Medulla oblongata (tissue), 1 donor: ENCODE results near the gene SYT2.
"Not testable (repeated sequence)": the region's sequence is repeated elsewhere in the genome, so short reads cannot be mapped to it uniquely, and the experiment has no call there.

ENCODE experiments used
- DNase-seq: peaks from one replicate; pipeline ENCODE4 v3.0.0-alpha.2; 2015; ENCODE audit errors: extremely low spot score

Gene SYT2

DNA sequence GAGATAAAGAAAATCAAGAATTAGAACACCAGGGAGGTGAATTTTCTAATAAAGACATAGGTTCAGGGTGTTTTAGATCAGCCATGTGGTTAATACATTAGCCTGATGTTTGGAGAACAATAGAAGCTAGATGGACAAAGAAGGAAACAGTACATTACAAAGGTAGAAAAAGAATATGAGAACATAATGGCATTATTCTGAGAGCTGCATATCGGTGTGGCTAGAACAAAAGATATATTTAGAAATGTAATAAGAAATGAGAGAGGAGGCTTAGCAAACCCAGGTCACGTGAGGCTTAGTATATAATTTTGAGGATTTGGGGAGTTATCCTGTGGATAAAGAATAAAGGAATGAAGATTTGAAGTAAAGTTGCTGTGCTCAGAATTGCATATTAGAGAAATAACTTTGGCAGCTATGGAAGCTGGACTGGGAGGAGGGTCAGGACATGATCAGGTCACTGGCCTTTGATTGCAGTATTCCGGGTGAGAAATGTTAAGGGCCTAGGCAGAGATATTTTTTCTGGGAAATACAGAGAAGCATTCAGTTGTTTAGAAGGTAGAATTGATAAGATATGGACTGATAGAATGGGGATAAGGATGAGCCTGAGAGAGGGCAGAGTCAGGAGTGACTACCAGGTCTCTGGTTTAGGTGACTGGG, 164.5 kb downstream of the SYT2 start:
- not testable (repeated sequence) for DNase-seq

DNA sequence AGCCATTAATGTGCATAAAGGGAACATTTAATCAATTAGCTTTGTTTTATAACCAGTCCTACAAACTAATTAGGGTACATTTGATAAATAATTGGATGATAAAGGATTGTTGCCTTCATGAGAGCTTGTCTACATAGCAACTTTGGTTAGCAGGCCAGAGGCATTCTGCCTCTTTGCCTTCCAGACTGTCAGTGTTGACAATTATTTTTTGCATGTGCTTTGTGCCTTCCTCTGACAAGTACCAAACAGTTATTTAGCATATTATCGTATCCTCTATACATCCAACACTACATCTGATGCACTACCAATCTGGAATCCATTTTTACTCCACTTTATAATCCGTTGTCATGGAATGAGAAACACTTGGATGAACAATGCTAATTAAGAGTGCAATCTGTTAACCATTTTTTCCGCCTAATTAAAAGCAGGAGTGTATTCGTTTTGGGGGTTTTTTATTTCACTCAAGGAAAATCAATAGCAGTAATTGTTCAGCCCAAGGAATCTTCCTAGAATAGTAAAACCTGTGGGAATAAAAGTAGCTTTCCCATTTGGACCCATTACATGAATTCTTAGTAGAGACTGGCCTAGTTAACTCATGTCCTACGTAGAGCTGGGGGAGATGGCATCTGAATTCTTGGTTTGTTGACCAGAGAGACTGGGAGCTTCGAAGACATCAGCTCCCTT, 165.3 kb downstream of the SYT2 start:
- not testable (repeated sequence) for DNase-seq

DNA sequence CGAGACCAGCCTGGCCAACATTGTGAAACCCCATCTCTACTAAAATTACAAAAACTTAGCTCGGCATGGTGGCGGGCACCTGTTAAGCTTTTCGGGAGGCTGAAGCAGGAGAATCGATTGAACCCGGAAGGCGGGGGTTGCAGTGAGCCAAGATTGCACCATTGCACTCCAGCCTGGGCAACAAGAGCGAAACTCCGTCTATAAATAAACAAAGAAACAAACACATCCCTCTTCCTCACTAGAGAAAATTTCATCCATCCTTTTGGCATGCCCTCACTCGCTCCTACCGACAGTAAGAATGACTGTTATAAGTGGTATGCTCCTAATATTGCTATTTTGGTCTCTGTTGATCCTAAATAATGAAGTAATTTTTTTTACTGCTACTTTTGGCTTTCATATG, 166.7 kb downstream of the SYT2 start:
- DNase-seq: not testable (repeated sequence)

DNA sequence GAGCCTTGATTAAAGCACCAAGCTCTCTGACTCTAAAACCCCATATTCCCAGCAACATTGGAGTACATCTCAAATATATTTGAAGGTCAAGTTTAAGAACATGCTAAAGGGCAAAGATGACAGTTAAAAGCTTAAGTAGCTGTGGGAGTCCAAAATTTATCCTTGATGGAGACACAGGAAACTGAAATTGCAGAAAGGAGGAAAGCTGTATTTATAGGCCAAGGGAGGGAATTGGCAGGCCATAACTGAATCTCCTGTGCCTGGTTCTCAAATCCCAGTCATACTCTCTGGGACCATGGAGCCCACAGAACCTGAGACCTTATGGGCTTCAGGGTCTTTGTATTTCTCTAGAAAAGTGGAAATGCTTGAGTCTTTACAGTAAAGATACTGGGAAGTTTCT, 167.8 kb downstream of the SYT2 start:
- DNase-seq: not testable (repeated sequence)

GRCh38 chr1:202540858-202541257, 169.4 kb downstream of the SYT2 start:
- not testable (repeated sequence) for DNase-seq
